Calu3 (cell line): ENCODE measurements around the gene PLD5. TPM values are rescaled to one million over a fixed set of nuclear protein-coding genes. Genes with fewer than 3 reads are reported as not detected.

ENCODE experiments used
- BruUV-seq: library from RNA; stranded (reverse); fragments of 400-500 nt; replicated peaks from 2 replicates; lab custom pipeline; 2021; lab: Mats Ljungman, UMichigan
- CTCF ChIA-PET: fragments of 300-600 bp; sonication (Branson Sonifier 250); formaldehyde crosslinking; loops from one replicate; lab custom pipeline; 2022; ENCODE audit warnings: antibody characterized with exemption; lab: Charles Lee
- DNase-seq: peaks from one replicate; pipeline ENCODE4 v3.0.0; 2022
- H3K27ac Mint-ChIP-seq: one replicate; pipeline ENCODE4 v1.8.0; 2022; ENCODE audit warnings: mixed read lengths; ENCODE audit not compliant: unreplicated experiment
- H3K27me3 Mint-ChIP-seq: one replicate; pipeline ENCODE4 v1.8.0; 2022; ENCODE audit warnings: mixed read lengths; ENCODE audit not compliant: unreplicated experiment
- H3K36me3 Mint-ChIP-seq: one replicate; pipeline ENCODE4 v1.8.0; 2022; ENCODE audit warnings: mild to moderate bottlenecking, moderate library complexity, mixed read lengths; ENCODE audit not compliant: insufficient read depth, unreplicated experiment
- H3K4me1 Mint-ChIP-seq: one replicate; pipeline ENCODE4 v1.8.0; 2022; ENCODE audit warnings: mild to moderate bottlenecking, low read depth, mixed read lengths; ENCODE audit not compliant: unreplicated experiment
- H3K4me3 Mint-ChIP-seq: one replicate; pipeline ENCODE4 v1.8.0; 2022; ENCODE audit warnings: mild to moderate bottlenecking, low read depth, moderate library complexity, mixed read lengths; ENCODE audit not compliant: unreplicated experiment
- H3K9me3 Mint-ChIP-seq: one replicate; pipeline ENCODE4 v1.8.0; 2022; ENCODE audit warnings: low read depth, mixed read lengths; ENCODE audit not compliant: unreplicated experiment
- intact Hi-C: fragments of 100-400 bp; cut with micrococcal nuclease; formaldehyde crosslinking; loops from one replicate; pipeline ENCODE4 v1.10.0; 2022; ENCODE audit not compliant: unreplicated experiment
- total RNA-seq: library from RNA; stranded (reverse); gene quantifications from 2 replicates; pipeline ENCODE4 v1.2.3, GENCODE V29; 2022
- TF ChIP-seq, protein P1 (sequence below): fragments of 200-600 bp; IDR thresholded peaks from one replicate; pipeline ENCODE4 v1.8.0; 2022; ENCODE audit warnings: antibody characterized with exemption; ENCODE audit not compliant: unreplicated experiment

PLD5 gene
- total RNA-seq, 1 experiment from 2014 or later: 2.4 TPM

- BruUV-seq: no TSS peak
- Mint-ChIP-seq H3K4me1 (peaks cover 10% of the 10 kb centered on the region), H3K4me3 (no peak overlapping the region), H3K27ac (no peak overlapping the region), H3K27me3 (no peaks in the 10 kb centered on the region), H3K9me3 (peaks cover 5% of the 10 kb centered on the region), H3K36me3 (no peaks in the 10 kb centered on the region)
- CTCF ChIA-PET: interaction anchor here (0.6 kb wide), 1 partner anchor 10 kb away, joined by 4 read pairs; no protein-coding TSS in a partner anchor
- DNase-seq: no peak
- intact Hi-C loops: no loop called here
- TF ChIP-seq, protein P1, sequence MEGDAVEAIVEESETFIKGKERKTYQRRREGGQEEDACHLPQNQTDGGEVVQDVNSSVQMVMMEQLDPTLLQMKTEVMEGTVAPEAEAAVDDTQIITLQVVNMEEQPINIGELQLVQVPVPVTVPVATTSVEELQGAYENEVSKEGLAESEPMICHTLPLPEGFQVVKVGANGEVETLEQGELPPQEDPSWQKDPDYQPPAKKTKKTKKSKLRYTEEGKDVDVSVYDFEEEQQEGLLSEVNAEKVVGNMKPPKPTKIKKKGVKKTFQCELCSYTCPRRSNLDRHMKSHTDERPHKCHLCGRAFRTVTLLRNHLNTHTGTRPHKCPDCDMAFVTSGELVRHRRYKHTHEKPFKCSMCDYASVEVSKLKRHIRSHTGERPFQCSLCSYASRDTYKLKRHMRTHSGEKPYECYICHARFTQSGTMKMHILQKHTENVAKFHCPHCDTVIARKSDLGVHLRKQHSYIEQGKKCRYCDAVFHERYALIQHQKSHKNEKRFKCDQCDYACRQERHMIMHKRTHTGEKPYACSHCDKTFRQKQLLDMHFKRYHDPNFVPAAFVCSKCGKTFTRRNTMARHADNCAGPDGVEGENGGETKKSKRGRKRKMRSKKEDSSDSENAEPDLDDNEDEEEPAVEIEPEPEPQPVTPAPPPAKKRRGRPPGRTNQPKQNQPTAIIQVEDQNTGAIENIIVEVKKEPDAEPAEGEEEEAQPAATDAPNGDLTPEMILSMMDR: no peak
Measured at GRCh38 chr1:242534753-242535152, 10.3 kb upstream of the PLD5 start.

DNA sequence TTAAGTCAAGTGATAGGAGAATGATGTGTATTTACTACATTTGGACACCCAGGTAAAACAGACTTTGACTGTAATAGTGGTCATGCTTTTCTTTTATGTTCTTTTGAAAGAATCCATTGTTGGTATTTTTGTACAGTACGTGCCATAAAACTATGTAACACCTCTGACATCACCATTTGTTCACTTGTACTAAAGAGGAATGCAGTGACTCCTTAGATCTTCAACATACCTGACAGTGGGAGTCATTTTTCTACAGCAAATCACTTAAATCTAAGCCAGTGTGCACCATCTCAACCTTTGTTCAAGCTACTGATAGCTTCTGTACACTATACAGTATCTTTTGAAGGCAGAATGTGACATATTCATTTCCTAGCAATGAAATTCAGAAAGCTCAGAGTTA, 6.3 kb upstream of the PLD5 start:
- no peak overlapping the region for H3K27ac Mint-ChIP-seq
- TF ChIP-seq, protein P1: no peak
- BruUV-seq: no TSS peak
- H3K4me1 Mint-ChIP-seq: peaks cover 10% of the 10 kb centered on the region
- intact Hi-C loops: no loop called here
- peaks cover 3% of the 10 kb centered on the region for H3K9me3 Mint-ChIP-seq
- CTCF ChIA-PET: no interaction called here
- H3K36me3 Mint-ChIP-seq: no peaks in the 10 kb centered on the region
- H3K4me3 Mint-ChIP-seq: no peak overlapping the region
- peaks cover 3% of the 10 kb centered on the region for H3K27me3 Mint-ChIP-seq
- DNase-seq: no peak

GRCh38 chr1:242525769-242526168, 1.3 kb upstream of the PLD5 start:
- Mint-ChIP-seq H3K36me3 (peaks cover 11% of the 10 kb centered on the region), H3K27me3 (peaks cover 26% of the 10 kb centered on the region), H3K4me3 (peak overlapping the region; percentile 72), H3K27ac (no peak overlapping the region), H3K4me1 (no peaks in the 10 kb centered on the region), H3K9me3 (no peaks in the 10 kb centered on the region)
- DNase-seq: no peak
- BruUV-seq: no TSS peak
- intact Hi-C loops: no loop called here
- TF ChIP-seq, protein P1: no peak
- CTCF ChIA-PET: no interaction called here

- peaks cover 11% of the 10 kb centered on the region for H3K36me3 Mint-ChIP-seq
- H3K9me3 Mint-ChIP-seq: no peaks in the 10 kb centered on the region
- CTCF ChIA-PET: no interaction called here
- no peaks in the 10 kb centered on the region for H3K4me1 Mint-ChIP-seq
- H3K27me3 Mint-ChIP-seq: peaks cover 26% of the 10 kb centered on the region
- intact Hi-C loops: no loop called here
- H3K27ac Mint-ChIP-seq: no peak overlapping the region
- no peak for DNase-seq
- H3K4me3 Mint-ChIP-seq: peak overlapping the region; percentile 72
- BruUV-seq: no TSS peak
- TF ChIP-seq, protein P1: no peak
Measured at GRCh38 chr1:242525360-242525722, 844 bp upstream of the PLD5 start.
